Measurements from ENCODE around the gene COL18A1.

COL18A1 gene

DNA sequence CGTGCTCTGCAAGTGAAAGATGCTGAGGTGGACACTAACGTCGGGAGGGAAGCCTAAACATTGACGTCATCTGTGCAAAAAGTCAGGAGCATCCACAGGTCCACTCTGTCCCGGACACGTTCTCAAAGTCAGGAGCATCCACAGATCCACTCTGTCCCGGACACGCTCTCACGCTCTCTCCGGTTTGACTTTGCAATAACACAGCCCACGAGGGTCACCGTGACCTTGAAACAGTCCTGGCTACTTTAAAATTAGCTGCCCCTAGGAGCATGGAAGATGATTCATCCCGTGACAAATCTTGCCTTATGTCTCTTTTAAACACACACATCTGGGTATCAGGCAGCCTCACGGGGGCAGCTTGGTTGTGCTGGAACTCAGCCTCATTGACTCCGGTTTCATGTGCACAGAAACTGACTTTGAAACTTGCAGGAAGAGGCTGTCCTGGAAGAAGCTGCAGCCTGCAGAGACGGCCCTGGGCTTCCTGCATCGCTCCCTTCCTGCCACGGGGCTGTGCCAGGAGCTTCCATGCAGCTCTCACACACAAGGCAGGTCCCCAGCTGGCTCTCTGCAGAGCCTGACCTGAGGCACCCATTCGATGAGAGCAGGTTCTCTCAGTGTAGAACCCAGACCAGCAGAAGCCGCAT, 18.1 kb upstream of the COL18A1 start:
- Histone ChIP-seq H3K27me3 (ENCODE audit: control insufficient read depth in 1 of 2, insufficient read depth in 2 of 2, low read length in 2 of 2) (peaks cover 0 to 2% of the 10 kb centered on the region in 2 donors), H3K4me1 (ENCODE audit: insufficient read depth, low read length) (peaks cover 13% of the 10 kb centered on the region), H3K9ac (ENCODE audit: low read length) (no peak overlapping the region), H3K27ac (ENCODE audit: low read depth, low read length) (no peak overlapping the region), H3K4me3 (ENCODE audit: low read depth in 1 of 2, low read length in 2 of 2) (no peak overlapping the region), H3K9me3 (ENCODE audit: low read length) (no peaks in the 10 kb centered on the region), H3K36me3 (ENCODE audit: insufficient read depth, low read length) (no peaks in the 10 kb centered on the region)

GRCh38 chr21:45387506-45387905, 17.5 kb upstream of the COL18A1 start:
- Histone ChIP-seq H3K4me3 (ENCODE audit: low read depth in 1 of 2, low read length in 2 of 2) (no peak overlapping the region), H3K9me3 (ENCODE audit: low read length) (no peaks in the 10 kb centered on the region), H3K27me3 (ENCODE audit: control insufficient read depth in 1 of 2, insufficient read depth in 2 of 2, low read length in 2 of 2) (peaks cover 0 to 4% of the 10 kb centered on the region in 2 donors), H3K27ac (ENCODE audit: low read depth, low read length) (peak overlapping the region; percentile 16), H3K4me1 (ENCODE audit: insufficient read depth, low read length) (peaks cover 13% of the 10 kb centered on the region), H3K9ac (ENCODE audit: low read length) (no peak overlapping the region), H3K36me3 (ENCODE audit: insufficient read depth, low read length) (no peaks in the 10 kb centered on the region)

DNA sequence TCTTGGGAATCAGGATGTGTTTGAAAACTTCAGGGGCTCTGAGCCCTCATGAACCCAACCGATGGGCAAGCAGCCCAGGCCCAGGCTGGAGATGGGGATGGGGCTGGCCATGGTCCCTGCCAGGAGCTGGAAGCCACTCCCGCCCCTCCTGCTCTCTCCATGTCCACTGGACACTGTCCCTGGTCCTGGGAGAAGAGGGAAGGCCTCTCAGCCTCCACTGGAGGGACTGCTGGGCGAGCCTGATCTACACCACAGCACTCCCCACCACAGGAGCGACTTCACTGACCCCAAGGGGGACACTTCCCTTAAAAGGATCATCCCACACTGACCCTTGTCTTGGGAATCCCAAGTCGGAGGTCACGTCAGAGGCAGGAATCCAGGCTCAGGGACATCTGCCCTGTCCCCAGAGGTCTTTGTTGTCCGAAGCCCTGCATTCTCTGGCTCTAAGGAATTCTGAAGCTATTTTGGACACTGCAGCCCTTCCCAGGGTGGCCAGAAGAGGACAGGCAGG, 16.9 kb upstream of the COL18A1 start:
- Histone ChIP-seq H3K9me3 (ENCODE audit: low read length) (no peaks in the 10 kb centered on the region), H3K9ac (ENCODE audit: low read length) (no peak overlapping the region), H3K4me1 (ENCODE audit: insufficient read depth, low read length) (peaks cover 13% of the 10 kb centered on the region), H3K36me3 (ENCODE audit: insufficient read depth, low read length) (no peaks in the 10 kb centered on the region), H3K27ac (ENCODE audit: low read depth, low read length) (peak overlapping the region; percentile 16), H3K27me3 (ENCODE audit: control insufficient read depth in 1 of 2, insufficient read depth in 2 of 2, low read length in 2 of 2) (peaks cover 0 to 4% of the 10 kb centered on the region in 2 donors), H3K4me3 (ENCODE audit: low read depth in 1 of 2, low read length in 2 of 2) (no peak overlapping the region)

GRCh38 chr21:45388611-45389296, 16.2 kb upstream of the COL18A1 start:
- Histone ChIP-seq H3K27me3 (ENCODE audit: control insufficient read depth in 1 of 2, insufficient read depth in 2 of 2, low read length in 2 of 2) (peaks cover 0 to 4% of the 10 kb centered on the region in 2 donors), H3K9ac (ENCODE audit: low read length) (no peak overlapping the region), H3K36me3 (ENCODE audit: insufficient read depth, low read length) (no peaks in the 10 kb centered on the region), H3K9me3 (ENCODE audit: low read length) (no peaks in the 10 kb centered on the region), H3K27ac (ENCODE audit: low read depth, low read length) (no peak overlapping the region), H3K4me3 (ENCODE audit: low read depth in 1 of 2, low read length in 2 of 2) (no peak overlapping the region), H3K4me1 (ENCODE audit: insufficient read depth, low read length) (peaks cover 13% of the 10 kb centered on the region)

- peaks cover 13% of the 10 kb centered on the region for H3K4me1 ChIP-seq (ENCODE audit: insufficient read depth, low read length)
- no peak overlapping the region for H3K27ac ChIP-seq (ENCODE audit: low read depth, low read length)
- H3K27me3 ChIP-seq (ENCODE audit: control insufficient read depth in 1 of 2, insufficient read depth in 2 of 2, low read length in 2 of 2) = peaks cover 0 to 4% of the 10 kb centered on the region in 2 donors
- H3K4me3 ChIP-seq (ENCODE audit: low read depth in 1 of 2, low read length in 2 of 2) = no peak overlapping the region
- H3K36me3 ChIP-seq (ENCODE audit: insufficient read depth, low read length) = no peaks in the 10 kb centered on the region
- H3K9me3 ChIP-seq (ENCODE audit: low read length) = no peaks in the 10 kb centered on the region
- H3K9ac ChIP-seq (ENCODE audit: low read length) = no peak overlapping the region
Observed at GRCh38 chr21:45390121-45390751, 14.7 kb upstream of the COL18A1 start.

GRCh38 chr21:45390831-45391742, 13.9 kb upstream of the COL18A1 start:
- Histone ChIP-seq H3K4me1 (ENCODE audit: insufficient read depth, low read length) (peaks cover 13% of the 10 kb centered on the region), H3K4me3 (ENCODE audit: low read depth in 1 of 2, low read length in 2 of 2) (no peak overlapping the region), H3K27me3 (ENCODE audit: control insufficient read depth in 1 of 2, insufficient read depth in 2 of 2, low read length in 2 of 2) (peaks cover 0 to 4% of the 10 kb centered on the region in 2 donors), H3K9ac (ENCODE audit: low read length) (no peak overlapping the region), H3K36me3 (ENCODE audit: insufficient read depth, low read length) (no peaks in the 10 kb centered on the region), H3K27ac (ENCODE audit: low read depth, low read length) (no peak overlapping the region), H3K9me3 (ENCODE audit: low read length) (no peaks in the 10 kb centered on the region)

DNA sequence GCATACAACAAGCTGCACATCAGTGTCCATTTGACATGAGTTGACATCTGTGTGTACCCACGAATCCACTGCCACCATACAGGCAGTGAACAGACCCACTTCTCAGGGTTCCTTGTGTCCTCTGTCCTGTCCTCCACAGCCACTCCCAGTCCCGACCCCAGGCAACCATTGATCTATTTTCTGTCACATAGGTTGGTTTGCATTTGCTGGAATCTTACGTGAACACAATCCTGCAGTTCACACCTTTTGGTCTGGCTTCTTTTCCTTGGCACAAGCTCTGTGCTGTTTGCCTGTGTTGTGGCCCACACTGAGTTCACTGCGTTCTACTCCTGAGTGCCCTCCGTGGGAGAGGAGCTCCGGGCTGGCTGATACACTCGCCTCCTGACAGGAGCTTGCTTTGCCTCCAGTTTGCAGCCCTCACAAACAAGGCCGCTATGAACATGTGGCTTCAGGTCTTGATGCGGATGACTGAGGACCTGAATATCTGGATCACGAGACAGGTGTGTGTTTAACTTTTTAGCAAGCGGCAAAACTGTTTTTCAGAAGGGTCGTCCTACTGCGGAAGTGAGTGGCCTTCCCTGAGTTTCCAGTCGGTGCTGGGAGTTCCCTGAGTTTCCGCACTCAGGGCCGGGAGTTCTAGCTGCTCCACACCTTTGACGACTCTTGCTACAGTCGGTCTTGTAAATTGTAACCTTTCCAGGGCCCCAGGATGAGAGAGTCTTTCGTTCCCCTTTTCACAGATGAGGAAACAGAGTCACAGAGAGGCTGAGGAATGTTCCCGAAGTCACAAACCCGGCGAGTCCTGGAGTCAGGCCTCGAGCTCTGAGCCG, 13.0 kb upstream of the COL18A1 start:
- Histone ChIP-seq H3K4me3 (ENCODE audit: low read depth in 1 of 2, low read length in 2 of 2) (no peak overlapping the region), H3K36me3 (ENCODE audit: insufficient read depth, low read length) (no peaks in the 10 kb centered on the region), H3K4me1 (ENCODE audit: insufficient read depth, low read length) (peaks cover 5% of the 10 kb centered on the region), H3K9ac (ENCODE audit: low read length) (no peak overlapping the region), H3K27ac (ENCODE audit: low read depth, low read length) (no peak overlapping the region), H3K9me3 (ENCODE audit: low read length) (no peaks in the 10 kb centered on the region), H3K27me3 (ENCODE audit: control insufficient read depth in 1 of 2, insufficient read depth in 2 of 2, low read length in 2 of 2) (peaks cover 0 to 4% of the 10 kb centered on the region in 2 donors)

- no peaks in the 10 kb centered on the region for H3K9me3 ChIP-seq (ENCODE audit: low read length)
- no peak overlapping the region for H3K9ac ChIP-seq (ENCODE audit: low read length)
- H3K27me3 ChIP-seq (ENCODE audit: control insufficient read depth in 1 of 2, insufficient read depth in 2 of 2, low read length in 2 of 2) = peaks cover 0 to 4% of the 10 kb centered on the region in 2 donors
- no peaks in the 10 kb centered on the region for H3K36me3 ChIP-seq (ENCODE audit: insufficient read depth, low read length)
- no peaks in the 10 kb centered on the region for H3K4me1 ChIP-seq (ENCODE audit: insufficient read depth, low read length)
- H3K4me3 ChIP-seq (ENCODE audit: low read depth in 1 of 2, low read length in 2 of 2) = no peak overlapping the region
- no peak overlapping the region for H3K27ac ChIP-seq (ENCODE audit: low read depth, low read length)
Observed at GRCh38 chr21:45392573-45392971, 12.4 kb upstream of the COL18A1 start.

- peaks cover 0 to 4% of the 10 kb centered on the region in 2 donors for H3K27me3 ChIP-seq (ENCODE audit: control insufficient read depth in 1 of 2, insufficient read depth in 2 of 2, low read length in 2 of 2)
- no peak overlapping the region for H3K9ac ChIP-seq (ENCODE audit: low read length)
- H3K4me1 ChIP-seq (ENCODE audit: insufficient read depth, low read length) = no peaks in the 10 kb centered on the region
- no peak overlapping the region for H3K4me3 ChIP-seq (ENCODE audit: low read depth in 1 of 2, low read length in 2 of 2)
- H3K9me3 ChIP-seq (ENCODE audit: low read length) = no peaks in the 10 kb centered on the region
- H3K27ac ChIP-seq (ENCODE audit: low read depth, low read length) = no peak overlapping the region
- H3K36me3 ChIP-seq (ENCODE audit: insufficient read depth, low read length) = no peaks in the 10 kb centered on the region
Observed at GRCh38 chr21:45393021-45393420, 11.9 kb upstream of the COL18A1 start.

DNA sequence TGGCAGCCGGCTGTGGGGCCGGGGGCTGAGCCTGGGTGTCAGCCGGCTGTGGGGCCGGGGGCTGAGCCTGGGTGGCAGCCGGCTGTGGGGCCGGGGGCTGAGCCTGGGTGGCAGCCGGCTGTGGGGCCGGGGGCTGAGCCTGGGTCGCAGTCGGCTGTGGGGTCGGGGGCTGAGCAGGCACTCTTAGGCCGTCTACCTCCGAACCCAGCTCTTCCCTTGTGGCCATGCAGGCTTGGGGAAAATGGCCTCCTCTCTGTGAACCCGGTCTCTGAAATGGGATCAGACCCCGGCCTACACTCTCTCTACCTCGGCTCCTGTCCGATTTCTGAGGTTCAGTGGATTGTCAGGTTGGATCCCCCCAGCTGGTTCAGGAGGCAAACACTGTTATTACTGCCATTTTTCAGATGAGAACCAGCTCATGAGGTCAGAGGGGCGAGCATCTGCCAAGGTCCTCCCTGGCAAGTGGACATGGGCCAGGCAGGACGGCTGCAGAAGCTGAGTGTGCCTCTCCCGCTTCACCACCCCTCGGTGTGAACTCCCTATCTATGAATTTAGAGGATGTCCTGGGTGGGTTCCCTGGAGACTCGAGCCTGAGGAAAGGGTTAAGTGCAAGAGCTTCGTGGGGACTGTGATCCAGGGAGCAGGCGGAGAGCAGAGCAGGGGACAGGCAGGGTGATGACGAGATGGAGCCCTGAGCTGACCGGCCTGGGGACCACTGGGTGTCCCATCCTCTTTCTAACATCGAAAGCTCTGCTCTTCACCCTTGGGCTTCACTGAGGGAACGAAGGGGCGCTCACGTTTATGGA, 10.9 kb upstream of the COL18A1 start:
- Histone ChIP-seq H3K27ac (ENCODE audit: low read depth, low read length) (no peak overlapping the region), H3K4me1 (ENCODE audit: insufficient read depth, low read length) (no peaks in the 10 kb centered on the region), H3K9me3 (ENCODE audit: low read length) (no peaks in the 10 kb centered on the region), H3K9ac (ENCODE audit: low read length) (no peak overlapping the region), H3K27me3 (ENCODE audit: control insufficient read depth in 1 of 2, insufficient read depth in 2 of 2, low read length in 2 of 2) (peaks cover 0 to 4% of the 10 kb centered on the region in 2 donors), H3K4me3 (ENCODE audit: low read depth in 1 of 2, low read length in 2 of 2) (no peak overlapping the region), H3K36me3 (ENCODE audit: insufficient read depth, low read length) (no peaks in the 10 kb centered on the region)
